B cell (primary cell): Measurements from ENCODE around the gene ITGA7.

ENCODE experiments used
- EZH2 ChIP-seq: IDR thresholded peaks from 2 replicates; pipeline ENCODE4 v1.6.1; 2012; ENCODE audit warnings: borderline replicate concordance, low read depth, mild to moderate bottlenecking, moderate library complexity, low read length; ENCODE audit not compliant: insufficient read depth, poor library complexity, severe bottlenecking
- TF ChIP-seq, protein P1 (sequence below): fragments of 200-600 bp; IDR thresholded peaks from one replicate; pipeline ENCODE4 v1.8.0; 2022; ENCODE audit warnings: antibody characterized with exemption, mild to moderate bottlenecking

DNA sequence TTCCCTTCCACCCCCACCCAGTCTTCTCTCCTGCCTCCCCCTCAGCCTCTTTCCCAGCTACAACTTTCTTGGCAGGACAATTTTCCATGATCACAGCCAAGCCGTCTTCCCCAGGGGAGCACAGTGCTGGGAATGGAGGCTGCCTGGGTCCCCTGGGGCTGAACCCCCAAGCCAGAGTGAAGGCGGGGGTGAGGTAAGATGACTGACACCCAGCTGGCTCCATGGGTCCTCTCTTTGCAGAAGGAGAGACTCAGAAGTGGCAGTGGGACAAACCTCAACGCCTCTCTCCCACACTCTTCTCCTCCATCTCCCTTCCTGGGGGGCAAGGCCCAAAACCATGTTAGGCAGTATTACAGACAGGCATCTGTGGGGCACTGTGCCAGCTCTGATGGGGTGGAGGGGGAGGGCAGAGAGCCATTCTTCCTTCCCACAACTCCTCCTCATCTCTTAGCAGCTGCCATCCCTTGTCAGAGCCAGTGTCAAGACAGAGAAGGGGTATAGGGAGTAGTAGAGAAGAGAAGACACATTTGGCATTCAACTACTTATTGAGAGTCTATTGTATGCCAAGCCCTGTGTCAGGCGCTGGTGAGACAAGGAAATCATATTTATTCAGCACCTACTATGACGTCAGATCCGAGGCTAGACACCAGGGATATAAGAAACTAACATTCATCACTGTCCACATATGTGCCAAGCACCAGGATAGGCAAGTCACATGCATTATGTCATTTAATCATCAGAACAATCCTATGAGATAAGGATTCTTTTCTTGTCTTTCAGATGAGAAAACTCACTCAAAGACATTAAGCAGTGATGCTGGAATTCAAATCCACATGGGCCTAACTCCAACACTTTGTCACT is 3.6 kb downstream of the ITGA7 start:
- TF ChIP-seq, protein P1, sequence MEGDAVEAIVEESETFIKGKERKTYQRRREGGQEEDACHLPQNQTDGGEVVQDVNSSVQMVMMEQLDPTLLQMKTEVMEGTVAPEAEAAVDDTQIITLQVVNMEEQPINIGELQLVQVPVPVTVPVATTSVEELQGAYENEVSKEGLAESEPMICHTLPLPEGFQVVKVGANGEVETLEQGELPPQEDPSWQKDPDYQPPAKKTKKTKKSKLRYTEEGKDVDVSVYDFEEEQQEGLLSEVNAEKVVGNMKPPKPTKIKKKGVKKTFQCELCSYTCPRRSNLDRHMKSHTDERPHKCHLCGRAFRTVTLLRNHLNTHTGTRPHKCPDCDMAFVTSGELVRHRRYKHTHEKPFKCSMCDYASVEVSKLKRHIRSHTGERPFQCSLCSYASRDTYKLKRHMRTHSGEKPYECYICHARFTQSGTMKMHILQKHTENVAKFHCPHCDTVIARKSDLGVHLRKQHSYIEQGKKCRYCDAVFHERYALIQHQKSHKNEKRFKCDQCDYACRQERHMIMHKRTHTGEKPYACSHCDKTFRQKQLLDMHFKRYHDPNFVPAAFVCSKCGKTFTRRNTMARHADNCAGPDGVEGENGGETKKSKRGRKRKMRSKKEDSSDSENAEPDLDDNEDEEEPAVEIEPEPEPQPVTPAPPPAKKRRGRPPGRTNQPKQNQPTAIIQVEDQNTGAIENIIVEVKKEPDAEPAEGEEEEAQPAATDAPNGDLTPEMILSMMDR: no peak
- TF ChIP-seq EZH2: no peak
